ENCODE results near the gene ADRM1.

ADRM1 gene

GRCh38 chr20:62311832-62312661 is 9.2 kb downstream of the ADRM1 start:
- no peak for DNase-seq

- no peak for DNase-seq
Measured at GRCh38 chr20:62312662-62312977, 9.8 kb downstream of the ADRM1 start.

- no peak for DNase-seq
Measured at GRCh38 chr20:62313021-62313420, 10.2 kb downstream of the ADRM1 start.

GRCh38 chr20:62313460-62314338 is 10.9 kb downstream of the ADRM1 start:
- no peak for DNase-seq

GRCh38 chr20:62314339-62314638 is 11.5 kb downstream of the ADRM1 start:
- no peak for DNase-seq

- DNase-seq, result no peak
Measured at GRCh38 chr20:62314711-62315302, 12.0 kb downstream of the ADRM1 start.

- no peak for DNase-seq
Measured at GRCh38 chr20:62315773-62316172, 13.0 kb downstream of the ADRM1 start.

GRCh38 chr20:62316331-62317166 is 13.8 kb downstream of the ADRM1 start:
- no peak for DNase-seq

- DNase-seq, result no peak
Measured at GRCh38 chr20:62317167-62317655, 14.4 kb downstream of the ADRM1 start.

GRCh38 chr20:62318400-62319345 is 15.9 kb downstream of the ADRM1 start:
- DNase-seq, result no peak

GRCh38 chr20:62319346-62319909 is 16.6 kb downstream of the ADRM1 start:
- no peak for DNase-seq

GRCh38 chr20:62320581-62321354 is 18.0 kb downstream of the ADRM1 start:
- DNase-seq, result no peak

- DNase-seq, result no peak
Measured at GRCh38 chr20:62321521-62321948, 18.7 kb downstream of the ADRM1 start.

- no peak for DNase-seq
Measured at GRCh38 chr20:62321975-62322374, 19.2 kb downstream of the ADRM1 start.

- no peak for DNase-seq
Measured at GRCh38 chr20:62322492-62323041, 19.8 kb downstream of the ADRM1 start.

GRCh38 chr20:62323146-62323979 is 20.6 kb downstream of the ADRM1 start:
- no peak for DNase-seq

- no peak for DNase-seq
Measured at GRCh38 chr20:62323980-62324906, 21.4 kb downstream of the ADRM1 start.

All from stimulated activated CD4-positive, alpha-beta T cell treated with anti-CD3 and anti-CD28 coated beads, Interleukin-12 subunit alpha, Interleukin-12 subunit beta, amount 100 ng/mL, for 4 hours (primary cell).